ENCODE results near the gene SYNE1.

The SYNE1 gene

GRCh38 chr6:152236370-152237097, 400.6 kb downstream of the SYNE1 start:
- no peak for DNase-seq (ENCODE audit: low read depth in 2 of 2)

- DNase-seq (ENCODE audit: low read depth in 2 of 2) = peak in 1 of 2 donors; percentile 11
Observed at GRCh38 chr6:152233547-152234320, 403.4 kb downstream of the SYNE1 start.

- no peak for DNase-seq (ENCODE audit: low read depth in 2 of 2)
Observed at GRCh38 chr6:152232501-152233151, 404.5 kb downstream of the SYNE1 start.

DNA sequence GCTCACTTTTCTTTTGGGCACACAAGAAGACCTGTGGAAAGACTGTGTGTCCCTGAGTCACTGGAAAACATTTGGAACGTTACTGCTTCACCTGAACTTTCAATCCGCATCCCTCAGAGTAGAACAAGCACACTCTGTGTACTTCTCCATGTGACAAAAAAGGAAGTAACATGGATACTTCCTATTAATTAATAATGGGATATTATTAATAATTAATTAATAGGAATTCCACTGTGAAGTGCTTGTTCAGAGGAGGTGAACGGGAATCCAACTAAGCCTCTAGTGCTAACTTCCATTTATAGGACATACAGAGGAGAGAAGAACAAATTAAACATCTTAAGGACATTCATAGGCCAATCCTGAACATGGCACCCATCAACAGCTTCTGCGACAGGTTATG, 407.8 kb downstream of the SYNE1 start:
- no peak for DNase-seq (ENCODE audit: low read depth in 2 of 2)

DNA sequence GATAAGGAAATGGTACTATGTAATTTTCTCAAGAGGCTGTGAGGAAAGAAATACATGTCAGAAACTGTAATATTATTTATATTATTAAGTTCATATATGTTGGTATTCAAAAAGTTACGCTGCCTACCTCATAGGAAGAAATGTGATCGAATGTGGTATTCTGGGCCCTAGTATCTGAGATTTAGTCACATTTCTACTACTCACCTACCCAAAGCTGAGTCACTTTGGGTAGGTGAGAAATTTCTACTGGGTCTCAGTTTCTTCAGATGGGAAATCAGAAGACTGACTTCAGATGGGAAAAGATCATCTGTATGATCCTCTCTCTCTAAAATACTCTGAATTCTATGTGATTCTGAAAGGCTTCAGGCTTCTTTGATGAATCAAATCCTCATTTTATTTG, 411.0 kb downstream of the SYNE1 start:
- no peak for DNase-seq (ENCODE audit: low read depth in 2 of 2)

DNA sequence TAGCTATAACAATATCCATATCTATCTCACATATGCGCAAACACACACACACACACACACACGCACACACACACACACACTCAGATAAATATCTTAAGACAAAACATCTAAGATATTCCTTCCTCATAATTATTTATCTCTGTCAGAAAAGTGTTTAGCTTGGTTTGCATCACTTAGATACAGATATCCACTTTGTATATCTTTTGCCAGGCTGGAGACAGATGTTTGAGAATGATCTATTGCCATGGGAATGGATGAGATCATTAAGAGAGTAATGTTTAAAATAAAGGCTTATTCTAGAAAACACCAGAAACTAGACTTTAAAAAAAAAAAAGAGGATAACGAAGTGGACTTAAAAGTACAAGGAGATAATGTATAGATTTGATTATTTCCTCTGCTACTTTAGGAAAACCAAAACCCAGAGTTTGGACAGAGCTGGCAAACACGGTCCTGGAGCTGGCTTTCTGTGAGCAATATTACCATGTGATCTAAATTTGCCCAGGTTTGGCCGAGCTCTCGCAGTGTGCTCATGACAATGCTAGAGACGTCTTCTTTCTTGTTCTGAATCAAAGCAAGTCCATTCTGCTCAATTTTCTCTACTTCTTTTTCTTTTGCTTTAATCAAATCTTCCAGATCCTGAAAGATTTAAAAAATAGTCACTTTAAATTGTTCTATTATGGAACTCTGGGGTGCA, 411.8 kb downstream of the SYNE1 start:
- DNase-seq (ENCODE audit: low read depth in 2 of 2) = no peak

GRCh38 chr6:152223636-152224035, 413.5 kb downstream of the SYNE1 start:
- no peak for DNase-seq (ENCODE audit: low read depth in 2 of 2)

- no peak for DNase-seq (ENCODE audit: low read depth in 2 of 2)
Observed at GRCh38 chr6:152221806-152222628, 415.1 kb downstream of the SYNE1 start.

DNA sequence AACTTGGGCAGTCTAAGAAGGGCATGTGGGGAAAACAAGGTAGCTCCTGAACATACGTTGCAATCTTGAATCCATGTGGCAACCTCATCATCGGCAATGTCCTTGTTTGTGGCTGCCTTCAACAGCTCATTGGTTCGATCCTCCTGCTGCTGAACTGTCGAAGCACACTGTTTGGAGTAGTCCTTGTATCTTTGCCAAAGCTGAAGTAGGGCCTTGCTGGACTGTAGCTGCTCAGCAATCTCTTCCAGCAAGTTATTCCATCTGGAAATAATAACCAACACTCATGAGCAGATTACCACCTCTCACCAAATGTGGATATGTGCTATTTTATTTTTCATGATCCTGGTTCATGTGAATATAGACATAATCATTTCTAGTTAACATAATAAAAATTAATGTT, 416.4 kb downstream of the SYNE1 start:
- no peak for DNase-seq (ENCODE audit: low read depth in 2 of 2)

- DNase-seq (ENCODE audit: low read depth in 2 of 2) = no peak
Observed at GRCh38 chr6:152218887-152219286, 418.3 kb downstream of the SYNE1 start.

- DNase-seq (ENCODE audit: low read depth in 2 of 2) = no peak
Observed at GRCh38 chr6:152212437-152212836, 424.7 kb downstream of the SYNE1 start.

GRCh38 chr6:152209211-152209610, 428.0 kb downstream of the SYNE1 start:
- DNase-seq (ENCODE audit: low read depth in 2 of 2) = no peak

GRCh38 chr6:152207915-152208714, 429.0 kb downstream of the SYNE1 start:
- no peak for DNase-seq (ENCODE audit: low read depth in 2 of 2)

DNA sequence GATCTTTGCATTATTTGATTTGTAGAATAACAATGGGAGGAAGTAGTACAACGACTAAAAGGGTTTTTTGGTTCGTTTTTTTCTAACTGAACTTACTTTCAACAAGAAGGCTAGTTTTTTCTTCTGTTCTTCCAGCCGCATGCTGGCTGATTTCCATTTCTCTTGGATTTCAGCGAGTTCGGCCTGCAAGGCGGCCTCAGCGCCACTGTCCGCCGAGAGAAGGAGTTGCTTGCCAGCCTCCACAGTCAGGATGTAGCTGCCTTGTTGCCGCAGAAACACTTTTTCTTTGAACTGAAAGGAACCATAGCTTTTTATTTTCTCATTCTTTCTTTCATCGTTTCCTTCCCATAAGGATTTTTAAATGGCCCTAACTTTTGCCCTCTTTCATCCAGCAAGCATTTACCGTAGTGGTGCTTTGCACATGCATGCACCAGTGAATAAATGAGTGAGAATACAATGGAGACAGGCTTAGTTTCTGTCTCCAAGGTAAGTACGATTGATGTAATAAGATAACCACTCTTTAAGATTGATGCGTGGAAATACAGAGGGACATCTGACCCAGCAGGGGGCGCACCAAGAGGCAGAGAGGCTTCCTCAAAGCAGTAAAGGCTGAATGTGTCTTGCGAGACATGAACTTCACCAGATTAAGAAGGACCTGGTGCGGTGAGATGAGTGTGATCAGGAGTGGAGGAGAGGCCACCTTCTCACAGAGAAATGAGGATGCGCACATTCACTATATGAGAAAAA, 430.9 kb downstream of the SYNE1 start:
- peak; percentile 29 to 38 for DNase-seq (ENCODE audit: low read depth in 2 of 2)

DNA sequence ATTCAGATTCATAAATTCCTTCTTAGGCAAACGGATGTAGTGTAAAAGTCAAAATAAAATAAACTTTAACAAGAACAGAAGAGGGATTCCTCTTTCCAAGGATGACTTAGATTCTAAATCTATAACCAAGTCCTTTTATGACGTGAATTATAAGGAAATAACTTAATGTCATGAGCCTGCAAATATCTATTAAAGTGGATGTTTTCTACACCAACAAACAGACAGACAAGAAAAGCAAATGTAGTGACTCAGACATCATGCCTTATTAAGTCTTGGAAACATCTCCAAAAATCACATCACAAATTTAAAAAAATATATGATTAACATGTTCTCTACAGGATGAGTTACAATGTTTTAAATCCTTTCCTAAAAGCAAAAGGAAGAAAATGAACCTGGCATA, 432.6 kb downstream of the SYNE1 start:
- no peak for DNase-seq (ENCODE audit: low read depth in 2 of 2)

DNA sequence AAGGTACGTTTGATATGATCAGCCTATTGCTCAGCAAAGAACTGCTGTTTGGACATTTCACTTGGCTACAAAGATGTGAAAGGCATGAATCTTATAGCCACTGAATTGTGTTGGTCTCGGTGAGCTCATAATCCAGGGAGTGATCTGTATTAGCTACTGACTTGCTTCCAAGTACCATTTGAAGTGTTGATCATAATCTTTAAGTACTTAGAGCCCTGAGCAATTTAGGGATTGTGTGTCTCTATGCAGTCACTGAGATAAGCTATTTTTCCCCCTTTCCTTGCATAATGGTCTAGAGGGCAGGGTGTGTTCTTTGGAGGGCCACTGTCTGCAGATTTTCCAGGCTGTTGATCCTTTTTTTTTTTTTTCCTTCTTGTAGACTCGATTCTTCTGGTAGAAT, 436.0 kb downstream of the SYNE1 start:
- no peak for DNase-seq (ENCODE audit: low read depth in 2 of 2)

DNA sequence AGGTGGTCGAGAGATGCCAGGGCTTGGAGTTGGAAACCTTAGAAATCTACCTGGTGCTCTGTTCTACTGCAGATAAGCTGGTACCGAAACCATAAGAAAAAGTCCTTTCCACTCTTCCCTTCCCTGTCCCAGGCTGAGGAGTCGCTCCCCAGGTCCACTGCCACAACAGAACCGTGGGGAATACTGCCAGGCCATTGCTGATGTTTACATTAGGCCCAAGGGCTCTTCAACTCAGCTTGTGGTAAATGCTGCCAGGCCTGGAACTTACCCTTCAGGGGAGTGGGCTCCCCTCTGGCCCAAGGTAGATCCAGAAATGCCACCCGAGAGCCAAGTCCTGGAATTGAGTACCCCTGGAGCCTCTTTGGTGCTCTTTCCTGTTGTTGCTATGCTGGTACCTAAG, 441.3 kb downstream of the SYNE1 start:
- no peak for DNase-seq (ENCODE audit: low read depth in 2 of 2)

DNA sequence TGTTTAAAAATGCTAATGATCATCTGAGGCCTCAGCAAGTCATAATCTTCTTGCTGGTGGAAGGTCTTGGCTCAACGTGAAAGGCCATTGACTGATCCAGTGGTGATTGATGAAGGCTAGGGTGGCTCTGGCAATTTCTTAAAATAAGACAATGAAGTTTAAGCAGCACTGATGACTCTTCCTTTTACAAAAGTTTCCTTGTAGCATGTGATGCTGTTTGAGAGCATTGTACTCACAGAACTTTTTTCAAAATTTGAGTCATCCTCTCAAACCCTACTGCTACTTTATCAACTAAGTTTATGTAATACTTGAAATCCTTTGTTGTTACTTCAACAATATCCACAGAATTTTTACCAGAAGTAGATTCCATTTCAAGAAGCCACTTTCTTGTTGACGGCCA, 447.4 kb downstream of the SYNE1 start:
- no peak for DNase-seq (ENCODE audit: low read depth in 2 of 2)

GRCh38 chr6:152188011-152188410, 449.2 kb downstream of the SYNE1 start:
- no peak for DNase-seq (ENCODE audit: low read depth in 2 of 2)

- DNase-seq (ENCODE audit: low read depth in 2 of 2) = no peak
Observed at GRCh38 chr6:152186840-152187239, 450.3 kb downstream of the SYNE1 start.

Measured in activated CD4-positive, alpha-beta T cell treated with anti-CD3 and anti-CD28 coated beads for 24 hours (primary cell).